RWPE1 (cell line): Measurements from ENCODE around the gene ATXN1.

ENCODE experiments used
- CTCF ChIA-PET: fragments of 350-600 bp; sonication (Branson Sonifier 250); formaldehyde crosslinking; extraction: SDS; loops from one replicate; lab custom pipeline; 2021; lab: Yijun Ruan, JAX
- POLR2A ChIA-PET: fragments of 400-600 bp; formaldehyde crosslinking; extraction: SDS; loops from one replicate; lab custom pipeline; 2020; ENCODE audit warnings: antibody characterized with exemption; ENCODE audit not compliant: low non-redundant PET; lab: Yijun Ruan, JAX
- DNase-seq: peaks from one replicate; pipeline ENCODE4 v3.0.0; 2012; ENCODE audit warnings: low spot score
- H3K27ac ChIP-seq: fragments of 450-650 bp; 2 replicates; pipeline ENCODE4 v1.5.1; 2017
- CTCF ChIP-seq: fragments of 450-650 bp; conservative IDR thresholded peaks from 2 replicates; pipeline ENCODE4 v1.5.1; 2017; ENCODE audit warnings: low read depth, mild to moderate bottlenecking

The ATXN1 gene

GRCh38 chr6:16555550-16555949 is 205.7 kb downstream of the ATXN1 start:
- ChIA-PET POLR2A (no interaction called here), CTCF (no interaction called here)
- TF ChIP-seq CTCF: no peak
- DNase-seq: no peak
- H3K27ac ChIP-seq: no peak overlapping the region

- POLR2A ChIA-PET: no interaction called here
- H3K27ac ChIP-seq: no peak overlapping the region
- CTCF ChIA-PET: interaction anchor here (0.5 kb wide), 1 partner anchor 158 kb away, joined by 3 read pairs; no protein-coding TSS in a partner anchor
- TF ChIP-seq CTCF: no peak
- no peak for DNase-seq
These were observed 207.7 kb downstream of the ATXN1 start for GRCh38 chr6:16553531-16553930.

GRCh38 chr6:16551466-16551865 is 209.8 kb downstream of the ATXN1 start:
- ChIA-PET POLR2A (no interaction called here), CTCF (no interaction called here)
- no peak for DNase-seq
- TF ChIP-seq CTCF: no peak
- no peak overlapping the region for H3K27ac ChIP-seq

- no peak for TF ChIP-seq CTCF
- CTCF ChIA-PET: no interaction called here
- no peak overlapping the region for H3K27ac ChIP-seq
- DNase-seq: no peak
- POLR2A ChIA-PET: no interaction called here
These were observed 213.1 kb downstream of the ATXN1 start for GRCh38 chr6:16548121-16548520.

DNA sequence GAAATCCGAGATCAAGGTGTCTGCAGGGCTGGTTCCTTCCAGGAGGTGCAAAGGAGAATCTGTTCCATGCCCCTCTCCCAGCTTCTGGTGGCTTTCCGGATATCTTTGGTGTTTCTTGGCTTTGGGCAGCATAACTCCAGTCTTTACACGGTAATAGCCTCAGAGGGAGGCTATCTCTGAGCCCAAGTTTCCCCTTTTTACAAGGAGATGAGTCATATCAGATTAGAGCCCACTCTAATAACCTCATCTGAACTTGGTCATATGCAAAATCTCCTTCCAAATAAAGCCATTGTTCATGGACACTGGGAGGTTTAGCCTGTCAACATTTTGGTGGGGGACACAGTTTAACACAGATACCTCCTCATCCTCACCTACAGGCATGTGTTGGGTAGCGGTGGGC is 213.7 kb downstream of the ATXN1 start:
- CTCF ChIA-PET: no interaction called here
- POLR2A ChIA-PET: no interaction called here
- no peak for TF ChIP-seq CTCF
- DNase-seq: no peak
- no peak overlapping the region for H3K27ac ChIP-seq

- POLR2A ChIA-PET: no interaction called here
- TF ChIP-seq CTCF: no peak
- DNase-seq: no peak
- CTCF ChIA-PET: no interaction called here
- H3K27ac ChIP-seq: no peak overlapping the region
These were observed 214.4 kb downstream of the ATXN1 start for GRCh38 chr6:16546861-16547260.

DNA sequence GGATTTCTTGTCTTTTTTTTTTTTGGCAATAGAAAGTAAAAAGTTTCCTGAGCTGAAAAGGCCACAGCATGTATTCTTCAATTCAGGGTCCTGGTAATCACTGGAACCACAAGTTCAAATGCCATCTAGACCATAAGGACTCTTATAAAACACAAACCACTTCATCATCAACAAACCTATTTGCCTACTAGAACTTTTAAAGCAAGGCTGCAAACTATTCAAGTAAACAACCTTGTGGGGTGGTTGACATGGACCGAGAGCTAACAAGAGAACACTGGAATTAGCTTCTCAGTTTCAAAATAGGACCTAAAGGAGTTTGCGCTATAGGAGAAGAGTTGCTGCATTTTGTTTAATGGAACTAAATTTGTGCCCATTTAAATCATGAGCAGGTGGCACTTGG is 215.9 kb downstream of the ATXN1 start:
- ChIA-PET POLR2A (no interaction called here), CTCF (interaction anchor here (0.7 kb wide), 1 partner anchor 151 kb away, joined by 3 read pairs; no protein-coding TSS in a partner anchor)
- no peak overlapping the region for H3K27ac ChIP-seq
- DNase-seq: no peak
- TF ChIP-seq CTCF: no peak
